Measurements from ENCODE around the gene SH2B3. TPM values are rescaled to one million over a fixed set of nuclear protein-coding genes. Genes with fewer than 3 reads are reported as not detected.

SH2B3 gene
- polyA plus RNA-seq, 3 donors: 18.2 to 20.3 (median 19.1) TPM

- no peak for DNase-seq (ENCODE audit: extremely low read depth in 1 of 11, low read depth in 9 of 11, low spot score in 4 of 11)
These were observed 1.2 kb upstream of the SH2B3 start for GRCh38 chr12:111404362-111405148.

- peak in 10 of 11 donors; percentile 73 to 86 (median 80) for DNase-seq (ENCODE audit: extremely low read depth in 1 of 11, low read depth in 9 of 11, low spot score in 4 of 11)
These were observed 419 bp upstream of the SH2B3 start for GRCh38 chr12:111405149-111405858.

GRCh38 chr12:111406474-111407376 lies 1.0 kb downstream of the SH2B3 start:
- DNase-seq (ENCODE audit: extremely low read depth in 1 of 11, low read depth in 9 of 11, low spot score in 4 of 11): no peak

GRCh38 chr12:111407377-111408115 lies 1.8 kb downstream of the SH2B3 start:
- no peak for DNase-seq (ENCODE audit: extremely low read depth in 1 of 11, low read depth in 9 of 11, low spot score in 4 of 11)

- DNase-seq (ENCODE audit: extremely low read depth in 1 of 11, low read depth in 9 of 11, low spot score in 4 of 11): no peak
These were observed 2.4 kb downstream of the SH2B3 start for GRCh38 chr12:111408116-111408440.

DNA sequence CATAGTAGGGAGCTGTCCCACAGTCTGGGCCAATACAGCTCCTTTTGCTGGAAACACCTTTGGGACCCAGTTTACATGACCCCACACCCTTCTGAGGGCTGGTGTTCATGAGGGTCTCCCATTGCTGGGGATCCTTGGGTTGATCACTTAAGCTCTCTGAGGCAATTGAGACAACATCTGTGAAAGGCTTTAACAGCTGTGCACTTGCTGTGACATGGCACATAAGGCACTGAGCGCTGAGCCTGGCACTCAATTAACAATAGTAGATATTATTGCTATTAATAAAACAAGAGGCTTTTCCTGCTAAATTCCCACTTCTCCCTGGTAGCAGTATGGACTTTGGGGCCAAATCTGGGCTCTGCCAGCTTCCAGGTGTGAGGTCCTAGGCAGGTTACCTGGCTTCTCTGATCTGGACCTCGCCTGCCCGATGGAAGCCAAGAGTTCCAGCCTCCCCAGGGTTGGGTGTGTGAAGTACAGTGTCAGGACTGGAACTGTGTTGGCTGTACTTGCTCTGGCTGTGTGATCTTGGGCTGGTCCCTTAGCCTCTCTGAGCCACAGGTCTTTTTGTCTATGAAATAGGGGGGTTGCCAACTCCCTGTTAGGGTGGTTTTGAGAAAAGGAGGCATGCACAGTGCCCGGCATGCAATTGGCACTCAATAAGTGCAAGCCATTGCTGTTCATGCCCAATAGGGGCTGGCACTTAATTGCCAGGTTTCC lies 3.1 kb downstream of the SH2B3 start:
- DNase-seq (ENCODE audit: extremely low read depth in 1 of 11, low read depth in 9 of 11, low spot score in 4 of 11): no peak

GRCh38 chr12:111409403-111409779 lies 3.7 kb downstream of the SH2B3 start:
- DNase-seq (ENCODE audit: extremely low read depth in 1 of 11, low read depth in 9 of 11, low spot score in 4 of 11): no peak

GRCh38 chr12:111409780-111410430 lies 4.2 kb downstream of the SH2B3 start:
- DNase-seq (ENCODE audit: extremely low read depth in 1 of 11, low read depth in 9 of 11, low spot score in 4 of 11): no peak

DNA sequence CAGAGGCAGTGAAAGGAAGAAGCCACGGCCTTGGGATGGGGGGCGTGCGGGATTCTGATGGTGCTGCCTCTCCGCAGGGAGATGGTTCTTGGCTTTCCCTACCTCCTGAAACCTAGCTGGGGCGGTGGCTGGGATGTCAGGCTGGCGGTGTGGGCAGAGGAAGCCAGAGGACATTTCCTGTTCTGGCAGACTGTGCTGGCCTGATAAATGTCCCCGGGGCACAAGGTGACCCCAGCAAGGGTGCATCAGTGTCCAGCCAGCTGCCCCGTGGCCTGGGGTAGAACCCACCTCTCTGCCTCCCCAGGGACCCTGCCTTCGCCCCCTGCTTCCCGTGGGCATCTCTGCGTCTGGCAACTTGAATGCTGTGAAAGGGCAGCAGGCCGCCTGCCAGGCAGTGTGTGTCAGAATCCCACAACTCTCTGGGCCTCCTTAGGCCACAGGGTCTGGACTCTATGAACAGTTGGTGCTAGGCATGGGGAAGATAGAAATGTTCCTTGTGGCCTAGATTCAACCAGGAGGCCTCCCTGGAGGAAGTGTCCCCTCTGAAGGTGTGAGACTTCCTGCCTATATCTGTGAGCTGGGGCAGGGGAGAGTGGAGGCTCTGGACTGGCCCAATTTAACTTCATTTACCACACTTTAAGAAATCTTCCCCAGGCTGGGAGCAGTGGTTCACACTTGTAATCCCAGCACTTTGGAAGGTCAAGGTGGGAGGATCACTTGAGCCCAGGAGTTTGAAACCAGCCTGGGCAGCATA lies 4.9 kb downstream of the SH2B3 start:
- DNase-seq (ENCODE audit: extremely low read depth in 1 of 11, low read depth in 9 of 11, low spot score in 4 of 11): no peak

DNA sequence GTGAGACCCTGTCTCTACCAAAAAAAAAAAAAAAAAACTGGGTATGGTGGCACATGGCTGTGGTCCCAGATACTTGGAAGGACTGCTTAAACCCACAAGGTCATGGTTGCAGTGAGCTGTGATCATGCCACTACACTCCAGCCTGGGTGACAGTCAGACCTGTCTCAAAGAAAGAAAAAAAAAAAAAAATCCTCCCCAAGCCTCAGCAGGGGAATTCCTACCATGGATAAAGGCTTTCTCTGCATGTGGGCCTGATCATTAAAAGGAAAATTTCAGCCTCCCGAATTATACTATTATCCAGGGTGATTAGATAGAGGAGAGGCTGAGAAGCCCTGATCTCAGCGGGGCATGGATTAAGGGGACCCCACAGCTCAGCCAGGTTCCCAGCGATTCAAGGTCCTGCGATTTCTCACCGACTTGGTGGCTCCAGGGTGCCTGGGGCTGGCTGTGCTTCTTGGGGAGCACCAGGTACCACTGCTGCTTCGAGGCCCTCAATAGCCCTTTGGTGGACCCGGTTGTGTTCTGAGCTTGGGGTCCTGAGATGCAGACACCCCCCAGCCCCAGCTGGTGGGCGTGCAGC lies 5.6 kb downstream of the SH2B3 start:
- no peak for DNase-seq (ENCODE audit: extremely low read depth in 1 of 11, low read depth in 9 of 11, low spot score in 4 of 11)

- no peak for DNase-seq (ENCODE audit: extremely low read depth in 1 of 11, low read depth in 9 of 11, low spot score in 4 of 11)
These were observed 6.5 kb downstream of the SH2B3 start for GRCh38 chr12:111412007-111412829.

- DNase-seq (ENCODE audit: extremely low read depth in 1 of 11, low read depth in 9 of 11, low spot score in 4 of 11): no peak
These were observed 7.2 kb downstream of the SH2B3 start for GRCh38 chr12:111412830-111413441.

- no peak for DNase-seq (ENCODE audit: extremely low read depth in 1 of 11, low read depth in 9 of 11, low spot score in 4 of 11)
These were observed 7.8 kb downstream of the SH2B3 start for GRCh38 chr12:111413442-111414086.

- no peak for DNase-seq (ENCODE audit: extremely low read depth in 1 of 11, low read depth in 9 of 11, low spot score in 4 of 11)
These were observed 9.1 kb downstream of the SH2B3 start for GRCh38 chr12:111414711-111415252.

- DNase-seq (ENCODE audit: extremely low read depth in 1 of 11, low read depth in 9 of 11, low spot score in 4 of 11): no peak
These were observed 11.6 kb downstream of the SH2B3 start for GRCh38 chr12:111417290-111417689.

Data from renal cortex interstitium (tissue), 11 donors.